Measurements from ENCODE around the gene MAS1L.

The MAS1L gene

GRCh38 chr6:29509711-29510110 is 22.0 kb upstream of the MAS1L start:
- no peak for DNase-seq

- DNase-seq, result no peak
Observed at GRCh38 chr6:29509239-29509638, 21.5 kb upstream of the MAS1L start.

- no peak for DNase-seq
Observed at GRCh38 chr6:29507319-29507718, 19.6 kb upstream of the MAS1L start.

GRCh38 chr6:29506446-29507067 is 18.8 kb upstream of the MAS1L start:
- no peak for DNase-seq

- DNase-seq, result no peak
Observed at GRCh38 chr6:29505808-29506207, 18.1 kb upstream of the MAS1L start.

DNA sequence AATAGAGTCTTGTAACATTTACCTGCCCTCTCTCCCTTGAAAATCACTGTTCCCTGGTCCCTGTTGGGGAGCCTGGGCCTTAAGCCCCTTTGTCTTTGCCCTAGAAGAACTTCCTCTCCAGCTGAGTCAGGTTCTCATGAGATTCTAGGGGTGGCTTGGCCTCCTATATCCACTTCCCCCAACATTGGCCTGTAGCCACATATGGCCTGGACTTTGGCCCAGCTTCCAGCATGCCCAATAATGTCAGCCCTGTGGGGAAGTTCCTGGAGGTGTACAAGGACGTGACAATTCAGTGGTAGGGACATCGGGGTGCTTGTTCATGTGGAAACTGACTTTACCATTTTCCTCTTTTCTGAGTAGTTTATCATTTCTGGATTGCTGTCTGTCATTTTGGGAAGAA is 17.2 kb upstream of the MAS1L start:
- DNase-seq, result no peak

DNA sequence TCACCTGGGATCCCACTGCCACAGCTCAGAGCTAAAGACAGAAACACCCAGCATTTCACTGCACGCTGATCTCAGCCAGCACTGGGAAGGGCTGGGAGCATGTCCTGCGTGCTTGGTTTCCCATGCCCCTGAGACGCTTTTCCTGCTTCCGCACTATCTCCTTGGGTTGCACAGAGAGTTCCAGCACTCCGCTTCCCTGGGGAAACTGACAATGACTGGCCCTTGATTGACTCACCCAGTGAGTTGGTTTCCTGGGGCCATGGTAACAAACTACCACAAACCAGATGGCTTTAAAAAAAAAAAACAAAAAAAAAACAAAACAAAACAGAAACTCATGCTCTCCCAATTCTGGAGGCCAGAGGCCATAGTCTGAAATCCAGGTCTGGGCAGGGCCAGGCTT is 14.8 kb upstream of the MAS1L start:
- peak; percentile 11 for DNase-seq

DNA sequence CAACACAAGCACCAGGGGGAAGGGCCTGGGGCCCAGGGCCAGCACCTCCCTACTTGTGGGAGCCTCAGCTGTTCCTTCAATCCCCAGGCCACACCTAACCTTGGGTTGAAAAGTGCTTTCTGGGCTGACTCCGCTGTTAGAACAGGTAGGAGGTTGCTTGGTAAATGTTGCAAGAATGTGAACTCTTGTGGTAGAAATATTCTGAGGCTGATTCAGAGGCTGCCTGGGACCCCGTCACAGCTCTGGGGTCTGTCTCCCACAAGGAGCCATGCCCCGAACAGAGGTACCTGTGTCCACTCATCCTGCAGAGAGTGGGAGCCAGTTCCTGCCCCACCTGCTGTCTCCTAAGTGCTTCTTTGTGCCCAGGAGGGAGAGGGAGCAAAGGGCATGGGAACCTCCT is 14.4 kb upstream of the MAS1L start:
- no peak for DNase-seq

- DNase-seq, result no peak
Observed at GRCh38 chr6:29501106-29501505, 13.3 kb upstream of the MAS1L start.

DNA sequence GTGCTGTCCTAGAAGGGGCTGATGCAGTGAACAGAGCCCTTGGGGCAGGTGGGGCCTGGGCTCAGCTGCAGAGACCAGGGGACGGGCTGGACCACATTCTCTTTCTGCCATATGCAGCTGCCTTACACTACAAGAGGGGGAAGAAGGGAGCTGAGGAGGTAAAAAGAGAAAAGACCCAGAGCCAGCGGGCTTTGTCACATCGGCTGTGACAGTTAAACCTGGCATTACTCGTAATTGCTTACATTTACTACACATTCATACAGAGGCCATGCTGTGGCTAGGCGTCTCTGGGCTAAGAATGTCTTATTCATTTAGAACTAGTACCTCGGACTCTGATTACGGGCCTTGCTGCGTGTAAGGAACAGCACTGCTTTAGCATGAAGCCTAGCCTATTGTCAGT is 12.8 kb upstream of the MAS1L start:
- DNase-seq, result no peak

DNA sequence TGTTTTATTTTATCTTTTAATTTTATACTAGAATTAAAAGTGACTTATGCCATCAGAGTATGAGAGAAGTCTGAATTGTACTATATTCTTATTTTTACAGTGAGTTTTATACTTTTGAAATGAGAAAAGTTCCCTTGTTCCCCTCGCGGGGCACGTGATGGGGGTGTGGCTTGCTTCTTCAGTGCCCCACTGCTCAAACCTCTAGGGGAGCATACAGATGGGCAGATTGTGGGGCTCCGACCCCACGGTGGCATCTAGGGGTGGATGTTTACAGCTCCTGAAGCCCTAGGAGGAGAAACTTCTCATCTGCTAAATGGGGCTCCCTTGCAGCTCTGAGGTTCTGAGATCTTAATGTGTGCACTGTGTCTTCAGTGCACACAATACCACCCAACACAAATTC is 11.9 kb upstream of the MAS1L start:
- DNase-seq, result no peak

GRCh38 chr6:29496961-29497360 is 9.2 kb upstream of the MAS1L start:
- no peak for DNase-seq

- no peak for DNase-seq
Observed at GRCh38 chr6:29495571-29495970, 7.8 kb upstream of the MAS1L start.

DNA sequence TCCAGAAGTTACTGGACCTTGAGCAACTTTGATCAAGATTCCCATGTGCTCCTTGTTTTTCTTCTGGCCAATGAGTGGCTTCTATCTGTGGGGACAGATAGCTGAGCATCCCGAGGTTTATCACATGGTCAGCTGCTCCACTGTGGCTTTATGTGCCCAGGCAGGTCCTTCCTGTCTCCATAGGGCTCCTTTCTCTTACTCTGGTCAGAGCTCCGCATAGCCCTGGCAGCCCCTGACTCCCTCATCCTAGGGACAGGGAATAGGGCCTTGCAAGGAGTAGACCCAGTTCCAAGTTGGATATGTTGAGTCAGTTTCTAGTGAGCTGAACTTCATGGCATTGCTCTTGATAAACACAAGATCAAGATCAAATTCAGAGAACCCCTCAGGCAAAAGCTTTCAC is 6.4 kb upstream of the MAS1L start:
- DNase-seq, result no peak

- no peak for DNase-seq
Observed at GRCh38 chr6:29493261-29493660, 5.5 kb upstream of the MAS1L start.

- no peak for DNase-seq
Observed at GRCh38 chr6:29491574-29491973, 3.8 kb upstream of the MAS1L start.

GRCh38 chr6:29490552-29490951 is 2.8 kb upstream of the MAS1L start:
- no peak for DNase-seq

DNA sequence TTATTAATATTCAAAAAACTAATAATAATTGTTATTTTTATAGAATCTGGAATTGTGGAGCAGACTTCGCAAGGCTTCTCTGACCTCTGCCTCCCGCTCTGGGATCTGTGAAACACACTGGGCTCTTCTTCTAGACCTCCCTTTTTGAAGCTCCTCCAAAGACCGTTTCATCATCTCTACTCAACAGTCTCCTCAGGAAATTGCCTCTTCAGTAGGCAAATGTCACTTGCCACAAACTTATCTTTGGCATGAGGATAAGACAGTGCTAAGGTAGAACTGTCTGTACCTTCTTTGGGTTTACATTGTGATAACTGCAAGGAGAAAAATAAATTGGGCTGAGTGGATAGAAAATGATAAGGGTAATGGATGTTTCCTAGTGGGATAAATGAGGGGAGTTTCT is 2.3 kb upstream of the MAS1L start:
- no peak for DNase-seq

DNA sequence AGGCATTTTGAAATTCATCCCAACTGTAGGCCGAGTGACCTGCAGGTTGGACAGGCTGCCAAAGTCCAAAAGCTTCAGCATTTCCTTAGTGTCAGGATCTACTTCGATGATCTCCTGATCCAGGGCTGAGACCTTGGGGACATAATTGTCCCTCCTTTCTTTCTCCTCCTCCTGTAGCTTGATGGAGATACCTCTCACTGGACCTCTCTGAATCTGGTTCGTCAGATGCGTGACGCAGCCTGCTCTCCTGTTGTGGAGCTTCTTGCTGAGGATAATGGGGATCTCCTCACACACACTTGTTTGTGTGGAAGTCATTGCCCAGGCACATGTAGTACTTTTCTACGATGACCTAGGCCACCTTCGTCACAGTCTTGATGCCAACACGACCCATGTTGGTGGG is 1.5 kb upstream of the MAS1L start:
- no peak for DNase-seq

DNA sequence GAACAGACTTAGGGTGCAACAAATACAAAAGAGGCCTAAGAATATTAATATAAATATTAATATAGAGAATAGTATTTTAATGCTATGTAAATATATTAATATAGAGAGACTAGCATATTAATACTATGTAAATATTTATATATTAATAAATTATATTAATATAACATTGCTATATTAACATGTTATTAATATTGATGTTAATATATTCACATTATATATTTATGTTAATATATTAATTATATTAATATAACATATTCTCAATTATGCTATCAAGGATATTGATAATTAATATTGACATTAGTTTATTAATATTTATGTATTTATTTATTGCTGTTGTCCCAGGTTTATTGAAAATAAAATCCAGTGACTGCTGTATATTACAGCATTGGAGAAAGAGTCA is 1.1 kb upstream of the MAS1L start:
- DNase-seq, result no peak

- DNase-seq, result no peak
Observed at GRCh38 chr6:29487131-29487530, 625 bp downstream of the MAS1L start.

GRCh38 chr6:29486577-29486976 is 1.2 kb downstream of the MAS1L start:
- DNase-seq, result no peak

DNA sequence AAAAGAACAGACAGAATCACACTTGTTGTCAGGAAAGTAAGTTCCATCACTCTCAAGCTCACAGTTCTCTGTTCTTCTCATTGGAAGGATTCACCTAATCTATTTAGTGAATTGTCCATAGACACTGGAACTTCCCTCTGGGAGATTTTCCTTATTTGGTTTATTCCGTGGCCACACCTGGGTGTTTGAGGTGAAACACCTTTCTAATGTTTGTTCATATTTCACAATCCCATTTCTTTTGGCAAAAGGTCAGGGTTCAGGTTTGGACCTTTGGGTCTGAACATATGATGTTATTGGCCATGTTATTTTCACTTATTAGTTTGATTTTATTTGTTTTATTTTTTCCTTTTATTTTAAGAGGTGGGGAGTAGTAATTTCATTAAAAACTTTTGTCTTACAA is 4.0 kb downstream of the MAS1L start:
- DNase-seq, result no peak

GRCh38 chr6:29483186-29483585 is 4.6 kb downstream of the MAS1L start:
- DNase-seq, result no peak

DNA sequence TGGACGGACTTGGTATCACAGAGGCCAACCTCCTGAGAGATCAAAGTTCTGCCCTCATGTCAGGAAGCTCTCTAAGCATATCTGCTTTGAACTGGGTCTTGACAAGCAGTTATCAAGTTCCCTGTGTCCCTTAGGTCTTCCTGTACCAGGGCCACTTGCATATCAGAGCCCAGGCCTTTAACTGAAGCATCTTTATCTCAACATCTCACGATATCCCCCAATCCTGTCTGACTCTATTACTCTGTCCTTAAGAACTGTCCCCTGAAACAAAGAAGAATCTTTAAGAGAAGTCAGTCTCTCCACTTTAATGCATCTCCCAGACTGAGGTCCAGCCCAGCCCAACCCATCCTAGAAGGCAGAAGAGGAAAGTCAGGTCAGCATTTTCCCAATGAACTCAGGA is 8.2 kb downstream of the MAS1L start:
- DNase-seq, result no peak

GRCh38 chr6:29478740-29479139 is 9.0 kb downstream of the MAS1L start:
- no peak for DNase-seq

All from GOT3 (cell line).